ENCODE measurements around the gene EPB41.

EPB41 gene

DNA sequence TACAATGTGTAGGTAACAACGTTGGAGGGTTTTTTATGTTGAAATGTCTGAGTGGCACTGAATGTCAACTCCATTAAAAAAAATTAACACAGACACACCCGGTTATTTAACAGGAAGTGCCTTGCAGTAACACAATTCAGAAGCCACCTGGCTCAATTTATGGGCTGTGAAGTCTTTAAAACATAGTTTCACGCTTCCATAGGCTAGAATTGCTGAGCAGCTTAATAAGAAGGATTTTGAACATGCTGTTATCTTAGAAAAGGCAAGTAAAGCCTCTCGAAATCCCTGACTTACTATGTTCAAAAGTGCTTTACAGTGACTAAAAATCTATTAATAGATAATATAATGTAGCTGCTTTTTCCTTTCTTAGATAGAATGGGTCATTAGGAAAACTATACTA, 247.7 kb downstream of the EPB41 start:
- DNase-seq (ENCODE audit: low read depth in 4 of 4, low spot score in 1 of 4) = no peak

DNA sequence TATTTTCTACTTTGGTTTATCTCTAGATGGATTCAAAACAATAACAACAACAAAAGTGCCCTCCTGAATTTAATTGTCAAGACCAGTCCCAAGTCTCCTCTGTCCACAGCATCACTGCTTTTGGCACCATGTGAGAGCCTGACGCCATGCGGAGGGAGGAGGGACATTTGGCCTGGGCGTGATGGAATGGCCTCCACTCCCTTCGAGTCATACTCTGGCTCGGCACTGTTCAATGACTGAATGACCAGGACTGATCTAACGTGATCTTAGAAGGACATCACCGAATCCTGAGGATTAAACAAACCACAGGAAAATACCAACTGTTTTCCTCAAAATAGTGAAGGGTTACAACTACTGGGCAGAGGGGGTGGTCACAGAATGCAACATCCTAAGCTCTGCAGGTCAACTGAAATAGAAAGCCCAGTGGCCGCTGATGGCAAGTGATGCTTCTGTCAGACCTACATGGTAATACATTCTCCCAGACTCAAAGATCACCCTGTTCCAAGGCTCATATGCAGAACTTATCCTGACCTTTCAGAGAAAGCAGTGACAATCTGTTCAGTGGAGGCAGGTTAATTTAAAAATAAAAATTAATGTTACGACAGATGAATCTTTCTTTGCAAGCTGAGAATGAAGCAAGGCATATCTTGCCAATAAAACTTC, 248.2 kb downstream of the EPB41 start:
- DNase-seq (ENCODE audit: low read depth in 4 of 4, low spot score in 1 of 4) = no peak

DNA sequence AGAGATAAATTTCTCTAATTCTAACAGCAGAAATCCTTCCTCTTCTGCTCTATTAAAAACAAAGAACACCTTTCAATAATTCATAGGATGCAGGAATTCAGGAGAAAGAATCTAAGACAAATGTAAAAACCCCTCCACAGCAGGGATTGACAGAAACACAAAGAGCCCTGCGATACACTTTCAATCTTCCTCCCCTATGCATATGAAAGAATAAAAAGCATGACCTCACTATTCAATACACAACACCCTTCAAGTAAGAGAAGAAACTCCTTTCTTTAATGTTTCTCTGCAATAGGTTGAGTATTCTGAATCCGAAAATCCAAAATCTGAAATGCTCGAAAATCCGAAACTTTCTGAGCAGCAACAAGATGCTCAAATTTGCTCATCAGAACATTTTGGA, 250.2 kb downstream of the EPB41 start:
- DNase-seq (ENCODE audit: low read depth in 4 of 4, low spot score in 1 of 4) = no peak

DNA sequence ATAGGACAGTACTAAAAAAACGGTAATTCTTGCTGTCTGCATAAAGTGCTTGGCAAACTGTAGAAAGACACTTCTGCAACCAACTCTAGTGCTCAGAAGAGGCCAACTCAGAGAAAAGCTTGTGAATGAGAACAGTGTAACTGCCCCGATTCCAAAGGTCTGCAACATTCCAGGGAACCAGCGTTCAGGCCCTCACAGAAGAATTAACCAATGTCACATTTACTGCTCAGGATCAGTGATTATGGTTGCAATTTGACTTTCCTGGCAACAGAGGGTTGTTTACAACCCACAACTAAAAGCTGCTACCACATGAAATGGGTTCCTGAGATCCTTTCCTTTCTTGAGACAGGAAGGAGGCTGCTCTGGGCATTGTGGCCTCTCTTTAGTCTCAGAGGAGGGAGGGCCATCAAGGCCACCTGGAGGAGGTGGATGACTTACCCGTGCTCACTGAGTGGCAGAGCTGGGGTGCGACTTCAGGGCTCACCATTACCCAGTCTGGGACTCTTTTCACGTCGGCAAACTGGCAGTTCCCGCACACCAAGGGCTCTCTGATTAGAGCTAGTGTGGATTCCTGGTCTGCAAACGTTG, 252.0 kb downstream of the EPB41 start:
- DNase-seq (ENCODE audit: low read depth in 4 of 4, low spot score in 1 of 4) = no peak

DNA sequence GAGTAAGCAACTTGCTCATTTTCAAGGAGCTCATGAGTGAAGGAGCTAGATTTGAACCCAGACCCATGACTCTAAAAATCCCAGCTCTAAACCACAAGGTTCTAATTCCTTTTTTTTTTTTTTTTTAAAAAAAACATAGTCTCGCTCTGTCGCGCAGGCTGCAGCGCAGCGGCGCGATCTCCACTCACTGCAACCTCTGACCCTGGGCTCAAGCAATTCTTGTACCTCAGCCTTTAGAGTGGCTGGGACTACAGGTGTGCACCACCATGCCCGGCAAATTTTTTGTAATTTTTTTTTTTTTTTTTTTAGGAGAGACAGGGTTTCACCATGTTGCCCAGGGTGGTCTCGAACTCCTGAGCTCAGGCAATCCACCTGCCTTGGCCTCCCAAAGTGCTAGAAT, 253.5 kb downstream of the EPB41 start:
- DNase-seq (ENCODE audit: low read depth in 4 of 4, low spot score in 1 of 4) = no peak
